ENCODE measurements around the gene CSRP1.
"Not testable (repeated sequence)": the region's sequence is repeated elsewhere in the genome, so short reads cannot be mapped to it uniquely, and the experiment has no call there.

CSRP1 gene

DNA sequence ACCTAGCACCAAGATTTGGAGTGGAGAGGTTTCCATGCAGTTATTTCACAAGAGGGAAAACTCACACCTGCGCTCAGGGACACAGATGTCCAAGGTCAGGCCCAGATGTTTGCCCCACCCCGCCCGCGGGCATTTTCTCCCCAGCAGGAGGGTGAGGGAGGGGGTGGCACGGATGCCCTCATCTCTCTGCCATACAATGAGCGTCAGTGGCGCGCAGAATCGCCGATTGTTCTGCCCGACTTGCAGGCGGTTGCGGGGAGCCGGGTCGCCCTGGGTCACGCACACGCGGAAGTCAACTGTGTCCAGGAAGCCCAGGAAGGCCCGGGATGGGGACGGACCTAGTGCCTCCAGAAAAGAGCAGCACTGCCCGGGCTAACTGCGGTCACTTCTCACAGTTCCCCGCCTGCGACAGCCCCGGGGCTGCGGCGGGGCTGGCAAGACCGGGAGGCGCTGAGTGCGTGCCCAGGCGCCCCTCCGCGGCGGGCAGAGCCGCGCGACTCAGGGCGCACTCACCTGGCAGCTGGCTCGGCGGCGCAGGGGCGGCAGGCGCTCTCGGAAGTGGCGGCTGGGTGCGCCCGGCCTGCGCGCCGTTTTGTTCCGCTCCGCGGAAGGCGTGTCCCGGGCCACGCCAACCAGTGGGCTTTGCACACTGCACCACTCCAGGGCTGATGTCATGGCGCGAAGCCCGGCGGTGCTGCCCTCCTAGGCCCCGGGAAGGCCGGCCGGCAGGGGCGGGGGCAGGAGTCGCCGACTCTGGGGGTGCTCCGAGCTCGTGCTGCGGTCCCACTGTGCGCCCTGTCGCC lies at the start of gene CSRP1:
CSRP1 (minus strand) TSS at position 567 of the 803 bp plus-strand sequence. CDS start 10,820 bp downstream, outside the sequence.
- Mint-ChIP-seq H3K4me1 (peaks cover 69% of the 10 kb centered on the region), H3K36me3 (peaks cover 11% of the 10 kb centered on the region), H3K27me3 (no peaks in the 10 kb centered on the region), H3K27ac (peak within 1 kb of the TSS; percentile 91), H3K9me3 (no peaks in the 10 kb centered on the region), H3K4me3 (peak within 1 kb of the TSS; percentile 96)
- CTCF ChIA-PET = interaction anchor here (1.1 to 10.7 kb wide), 7 partner anchors 9 to 203 kb away, joined by 3 to 103 read pairs (median 5); no protein-coding TSS in a partner anchor
- peak; percentile 91 for DNase-seq

- no peaks in the 10 kb centered on the region for H3K9me3 Mint-ChIP-seq
- H3K4me3 Mint-ChIP-seq = no peak overlapping the region
- no peak for DNase-seq
- CTCF ChIA-PET = no interaction called here
- H3K36me3 Mint-ChIP-seq = no peaks in the 10 kb centered on the region
- H3K27ac Mint-ChIP-seq = no peak overlapping the region
- H3K4me1 Mint-ChIP-seq = peaks cover 3% of the 10 kb centered on the region
- H3K27me3 Mint-ChIP-seq = peaks cover 30% of the 10 kb centered on the region
These were observed 48.6 kb upstream of the CSRP1 start for GRCh38 chr1:201555593-201555945.

GRCh38 chr1:201554789-201555592 lies 48.1 kb upstream of the CSRP1 start:
- Mint-ChIP-seq H3K36me3 (no peaks in the 10 kb centered on the region), H3K27me3 (peaks cover 27% of the 10 kb centered on the region), H3K9me3 (no peaks in the 10 kb centered on the region), H3K4me1 (peaks cover 3% of the 10 kb centered on the region), H3K27ac (no peak overlapping the region), H3K4me3 (no peak overlapping the region)
- DNase-seq = no peak
- CTCF ChIA-PET = no interaction called here

- Mint-ChIP-seq H3K4me3 (no peak overlapping the region), H3K9me3 (no peaks in the 10 kb centered on the region), H3K27ac (no peak overlapping the region), H3K27me3 (peaks cover 19% of the 10 kb centered on the region), H3K36me3 (no peaks in the 10 kb centered on the region), H3K4me1 (peaks cover 3% of the 10 kb centered on the region)
- no peak for DNase-seq
- CTCF ChIA-PET = interaction anchor here (1.3 kb wide), 1 partner anchor 73 kb away, joined by 4 read pairs; no protein-coding TSS in a partner anchor
These were observed 47.3 kb upstream of the CSRP1 start for GRCh38 chr1:201554190-201554600.

- H3K4me3 Mint-ChIP-seq = no peak overlapping the region
- H3K27me3 Mint-ChIP-seq = peaks cover 18% of the 10 kb centered on the region
- peaks cover 3% of the 10 kb centered on the region for H3K4me1 Mint-ChIP-seq
- CTCF ChIA-PET = interaction anchor here (0.6 to 1.3 kb wide), 2 partner anchors 48 to 72 kb away, joined by 3 to 4 read pairs; no protein-coding TSS in a partner anchor
- H3K27ac Mint-ChIP-seq = no peak overlapping the region
- DNase-seq = no peak
- no peaks in the 10 kb centered on the region for H3K9me3 Mint-ChIP-seq
- no peaks in the 10 kb centered on the region for H3K36me3 Mint-ChIP-seq
These were observed 46.7 kb upstream of the CSRP1 start for GRCh38 chr1:201553496-201554189.

DNA sequence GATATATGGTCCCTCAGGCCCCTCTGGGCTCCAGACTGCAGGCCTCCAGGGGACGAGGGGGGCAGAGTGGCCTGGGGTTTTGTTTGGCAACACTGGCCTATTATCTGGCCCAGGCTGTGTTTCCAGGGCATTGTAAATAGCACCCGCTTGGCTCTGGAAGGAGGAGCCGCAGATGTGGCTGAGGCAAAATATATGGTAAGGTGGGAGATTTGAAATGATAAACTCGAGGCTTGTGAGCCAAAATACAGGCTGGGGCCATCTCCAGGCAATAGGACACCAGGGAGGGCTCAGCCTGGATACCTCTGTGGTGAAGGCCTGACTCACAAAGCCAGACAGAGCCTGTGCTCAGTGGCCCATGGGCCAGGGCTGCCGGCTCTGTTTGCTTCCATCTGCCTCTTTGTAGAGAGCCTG lies 46.0 kb upstream of the CSRP1 start:
- Mint-ChIP-seq H3K27me3 (peaks cover 18% of the 10 kb centered on the region), H3K4me3 (no peak overlapping the region), H3K4me1 (peaks cover 3% of the 10 kb centered on the region), H3K9me3 (no peaks in the 10 kb centered on the region), H3K36me3 (no peaks in the 10 kb centered on the region), H3K27ac (no peak overlapping the region)
- no peak for DNase-seq
- CTCF ChIA-PET = interaction anchor here (0.6 to 1.3 kb wide), 2 partner anchors 49 to 71 kb away, joined by 3 to 4 read pairs; no protein-coding TSS in a partner anchor

GRCh38 chr1:201551877-201552731 lies 45.2 kb upstream of the CSRP1 start:
- no peaks in the 10 kb centered on the region for H3K36me3 Mint-ChIP-seq
- H3K9me3 Mint-ChIP-seq = no peaks in the 10 kb centered on the region
- no peak overlapping the region for H3K4me3 Mint-ChIP-seq
- no peak for DNase-seq
- H3K27me3 Mint-ChIP-seq = peaks cover 16% of the 10 kb centered on the region
- peaks cover 3% of the 10 kb centered on the region for H3K4me1 Mint-ChIP-seq
- no peak overlapping the region for H3K27ac Mint-ChIP-seq
- CTCF ChIA-PET = interaction anchor here (0.7 to 1.5 kb wide), 3 partner anchors 7 to 241 kb away, joined by 3 to 4 read pairs (median 4); no protein-coding TSS in a partner anchor

- Mint-ChIP-seq H3K27me3 (peaks cover 15% of the 10 kb centered on the region), H3K36me3 (no peaks in the 10 kb centered on the region), H3K4me1 (peaks cover 3% of the 10 kb centered on the region), H3K27ac (no peak overlapping the region), H3K4me3 (no peak overlapping the region), H3K9me3 (no peaks in the 10 kb centered on the region)
- no peak for DNase-seq
- CTCF ChIA-PET = interaction anchor here (1.4 to 1.5 kb wide), 2 partner anchors 8 to 242 kb away, joined by 4 read pairs; no protein-coding TSS in a partner anchor
These were observed 44.2 kb upstream of the CSRP1 start for GRCh38 chr1:201551096-201551495.

DNA sequence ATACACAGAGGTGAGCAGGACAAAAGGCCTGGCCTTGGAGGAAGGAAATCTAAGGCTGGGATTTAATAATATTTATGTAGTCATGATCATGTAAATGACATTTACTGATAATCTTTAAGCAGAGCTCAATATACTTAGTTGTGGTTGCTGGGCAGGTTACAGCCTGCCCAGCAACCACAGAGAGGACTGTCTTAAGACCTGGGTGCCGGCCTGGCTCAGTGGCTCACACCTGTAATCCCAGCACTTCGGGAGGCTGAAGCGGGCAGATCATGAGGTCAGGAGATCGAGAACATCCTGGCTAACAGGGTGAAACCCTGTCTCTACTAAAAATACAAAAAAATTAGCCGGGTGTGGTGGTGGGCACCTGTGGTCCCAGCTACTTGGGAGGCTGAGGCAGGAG lies 42.6 kb upstream of the CSRP1 start:
- CTCF ChIA-PET, H3K36me3 Mint-ChIP-seq, H3K9me3 Mint-ChIP-seq, H3K4me1 Mint-ChIP-seq, DNase-seq, H3K27ac Mint-ChIP-seq, H3K4me3 Mint-ChIP-seq: not testable (repeated sequence)
- H3K27me3 Mint-ChIP-seq = peaks cover 16% of the 10 kb centered on the region

- Mint-ChIP-seq H3K4me1 (no peaks in the 10 kb centered on the region), H3K27me3 (peaks cover 30% of the 10 kb centered on the region), H3K36me3 (no peaks in the 10 kb centered on the region), H3K27ac (no peak overlapping the region), H3K4me3 (no peak overlapping the region), H3K9me3 (no peaks in the 10 kb centered on the region)
- no peak for DNase-seq
- CTCF ChIA-PET = interaction anchor here (0.7 to 1.9 kb wide), 3 partner anchors 12 to 242 kb away, joined by 3 to 12 read pairs (median 4); no protein-coding TSS in a partner anchor
These were observed 39.0 kb upstream of the CSRP1 start for GRCh38 chr1:201545851-201546492.

DNA sequence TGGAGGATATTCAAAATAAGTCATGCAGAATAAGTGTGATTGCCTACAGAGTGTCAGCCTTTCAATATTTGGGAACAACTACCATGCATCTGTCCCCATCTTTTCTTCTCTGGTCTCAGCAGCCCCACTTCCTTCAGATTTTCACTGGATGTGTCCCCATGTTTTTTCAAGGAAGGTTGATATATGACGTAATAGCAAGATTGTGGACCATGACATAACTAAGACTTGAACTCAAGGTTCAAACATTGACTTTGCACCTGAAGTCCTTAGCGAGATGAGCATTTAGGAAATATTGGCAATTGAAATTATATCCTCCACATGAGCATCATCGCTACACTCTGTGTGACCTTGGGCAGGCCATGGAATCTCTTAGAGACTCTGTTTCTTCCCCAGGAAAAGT lies 37.8 kb upstream of the CSRP1 start:
- H3K27me3 Mint-ChIP-seq = peaks cover 42% of the 10 kb centered on the region
- CTCF ChIA-PET = no interaction called here

GRCh38 chr1:201543871-201544642 lies 37.1 kb upstream of the CSRP1 start:
- H3K9me3 Mint-ChIP-seq = no peaks in the 10 kb centered on the region
- H3K4me3 Mint-ChIP-seq = no peak overlapping the region
- H3K36me3 Mint-ChIP-seq = no peaks in the 10 kb centered on the region
- CTCF ChIA-PET = no interaction called here
- no peak for DNase-seq
- H3K4me1 Mint-ChIP-seq = peaks cover 12% of the 10 kb centered on the region
- H3K27me3 Mint-ChIP-seq = peaks cover 49% of the 10 kb centered on the region
- no peak overlapping the region for H3K27ac Mint-ChIP-seq

More for the DNA sequence above, 37.8 kb upstream of the CSRP1 start:
- no peak for DNase-seq
- H3K4me3 Mint-ChIP-seq = no peak overlapping the region
- H3K36me3 Mint-ChIP-seq = no peaks in the 10 kb centered on the region
- no peaks in the 10 kb centered on the region for H3K9me3 Mint-ChIP-seq
- H3K4me1 Mint-ChIP-seq = peaks cover 9% of the 10 kb centered on the region
- H3K27ac Mint-ChIP-seq = no peak overlapping the region
